Keratinocyte (primary cell): ENCODE data around the gene ERCC3.

Experiments
- EZH2 ChIP-seq: IDR thresholded peaks from one replicate; pipeline ENCODE4 v1.6.1; 2012; ENCODE audit warnings: inconsistent platforms, mild to moderate bottlenecking, low read length, moderate library complexity
- TF ChIP-seq, protein P1 (sequence below), 3 experiments: IDR thresholded peaks in 1 of 3; conservative IDR thresholded peaks in 1 of 3; optimal IDR thresholded peaks in 1 of 3; 2 replicates in 2 of 3; 3 replicates in 1 of 3; pipeline versions ENCODE3 to v1.5.1; 2011; ENCODE audit warnings: low read length in 3 of 3, mild to moderate bottlenecking in 3 of 3, moderate library complexity in 2 of 3, control low read depth in 1 of 3, inconsistent platforms in 1 of 3; ENCODE audit not compliant: insufficient read depth in 2 of 3; ENCODE audit errors: extremely low read depth in 1 of 3

DNA sequence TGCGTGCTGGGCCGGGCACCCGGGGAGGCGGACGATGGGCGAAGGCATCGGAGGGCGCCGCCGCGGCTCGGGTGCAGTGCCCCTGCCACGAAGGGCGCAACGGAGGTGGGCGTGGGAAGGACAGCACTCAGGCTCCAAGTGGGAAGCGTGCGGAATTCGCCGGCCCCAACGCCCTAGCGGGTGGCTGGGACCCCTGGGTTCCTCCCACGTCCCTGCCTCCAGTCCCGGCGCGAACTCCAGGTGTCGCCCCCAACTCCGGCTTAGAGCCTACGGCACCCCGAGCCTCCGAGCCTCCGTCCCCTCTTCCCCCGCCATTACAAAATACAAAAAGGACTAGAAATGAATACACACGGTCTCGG lies 75.2 kb downstream of the ERCC3 start:
- TF ChIP-seq, protein P1, sequence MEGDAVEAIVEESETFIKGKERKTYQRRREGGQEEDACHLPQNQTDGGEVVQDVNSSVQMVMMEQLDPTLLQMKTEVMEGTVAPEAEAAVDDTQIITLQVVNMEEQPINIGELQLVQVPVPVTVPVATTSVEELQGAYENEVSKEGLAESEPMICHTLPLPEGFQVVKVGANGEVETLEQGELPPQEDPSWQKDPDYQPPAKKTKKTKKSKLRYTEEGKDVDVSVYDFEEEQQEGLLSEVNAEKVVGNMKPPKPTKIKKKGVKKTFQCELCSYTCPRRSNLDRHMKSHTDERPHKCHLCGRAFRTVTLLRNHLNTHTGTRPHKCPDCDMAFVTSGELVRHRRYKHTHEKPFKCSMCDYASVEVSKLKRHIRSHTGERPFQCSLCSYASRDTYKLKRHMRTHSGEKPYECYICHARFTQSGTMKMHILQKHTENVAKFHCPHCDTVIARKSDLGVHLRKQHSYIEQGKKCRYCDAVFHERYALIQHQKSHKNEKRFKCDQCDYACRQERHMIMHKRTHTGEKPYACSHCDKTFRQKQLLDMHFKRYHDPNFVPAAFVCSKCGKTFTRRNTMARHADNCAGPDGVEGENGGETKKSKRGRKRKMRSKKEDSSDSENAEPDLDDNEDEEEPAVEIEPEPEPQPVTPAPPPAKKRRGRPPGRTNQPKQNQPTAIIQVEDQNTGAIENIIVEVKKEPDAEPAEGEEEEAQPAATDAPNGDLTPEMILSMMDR (optimal IDR thresholded peaks at IDR 0.05 in 1 of 3, IDR thresholded peaks at IDR 0.05 in 1 of 3, conservative IDR thresholded peaks at IDR 0.05 in 1 of 3; ENCODE audit: extremely low read depth in 1 of 3, insufficient read depth in 2 of 3, low read length in 3 of 3), result no peak
- TF ChIP-seq EZH2, result no peak
